Ascending aorta (tissue), 2 donors: Measurements from ENCODE around the gene IQCN. TPM values are rescaled to one million over a fixed set of nuclear protein-coding genes. Genes with fewer than 3 reads are reported as not detected.

Source experiments
- DNase-seq, 2 donors: peaks; one replicate each; pipeline ENCODE4 v3.0.0-alpha.2; 2019; ENCODE audit warnings: low spot score in 2 of 2
- H3K27ac ChIP-seq, 2 donors: fragments of 200-600 bp; sonication (generic); one replicate each; pipeline ENCODE4 v1.5.1; 2016 to 2017; ENCODE audit warnings: mild to moderate bottlenecking in 1 of 2
- H3K27me3 ChIP-seq: fragments of 200-600 bp; sonication (generic); one replicate; pipeline ENCODE4 v1.5.1; 2017
- H3K36me3 ChIP-seq, 2 donors: fragments of 200-600 bp; sonication (generic); one replicate each; pipeline ENCODE4 v1.5.1; 2016
- H3K4me1 ChIP-seq, 2 donors: fragments of 200-600 bp; sonication (generic); one replicate each; pipeline ENCODE4 v1.5.1; 2016 to 2017; ENCODE audit warnings: mild to moderate bottlenecking in 1 of 2
- H3K4me3 ChIP-seq, 2 donors: fragments of 200-600 bp; sonication (generic); one replicate each; pipeline ENCODE4 v1.5.1; 2016 to 2017; ENCODE audit warnings: mild to moderate bottlenecking in 1 of 2
- H3K9me3 ChIP-seq, 2 donors: fragments of 200-600 bp; sonication (generic); one replicate each; pipeline ENCODE4 v1.5.1; 2016
- intact Hi-C: fragments of 100-400 bp; cut with DNase I; formaldehyde crosslinking; loops from one replicate; pipeline ENCODE4 v1.15.1; 2023
- total RNA-seq: library from RNA; depleted of rRNA; stranded (reverse); fragments of >200 nt; gene quantifications from one replicate; pipeline ENCODE4 v1.1.0, GENCODE V29; 2016
- TF ChIP-seq, protein P1 (sequence below), 3 experiments: fragments of 200-600 bp in 2 of 3; fragments of 450-650 bp in 1 of 3; sonication (generic) in 2 of 3; IDR thresholded peaks; one replicate each; pipeline ENCODE4 v1.5.1; 2016 to 2019; ENCODE audit warnings: antibody characterized with exemption in 3 of 3, mild to moderate bottlenecking in 1 of 3, moderate library complexity in 1 of 3

IQCN gene
- total RNA-seq, 1 donor from 2014 or later: 51.2 TPM

DNA sequence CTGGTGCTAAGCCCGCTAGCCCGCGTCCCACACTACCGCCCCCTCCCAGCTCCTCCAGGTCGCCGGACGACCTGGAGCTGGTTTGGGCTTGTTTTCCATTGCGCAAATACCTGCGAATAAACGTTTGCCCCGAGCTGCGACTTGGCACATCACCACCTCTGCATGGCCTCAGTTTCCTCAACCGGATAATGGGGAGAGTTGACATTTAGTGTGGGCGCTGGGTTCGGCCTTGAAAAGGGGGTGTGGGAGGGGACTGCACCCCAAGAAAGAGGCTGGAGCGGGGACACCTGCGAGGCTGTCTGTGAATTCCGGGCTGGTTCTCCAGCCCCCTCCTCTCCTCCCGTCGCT is 18.2 kb upstream of the IQCN start:
- no peak for DNase-seq
- TF ChIP-seq, protein P1, sequence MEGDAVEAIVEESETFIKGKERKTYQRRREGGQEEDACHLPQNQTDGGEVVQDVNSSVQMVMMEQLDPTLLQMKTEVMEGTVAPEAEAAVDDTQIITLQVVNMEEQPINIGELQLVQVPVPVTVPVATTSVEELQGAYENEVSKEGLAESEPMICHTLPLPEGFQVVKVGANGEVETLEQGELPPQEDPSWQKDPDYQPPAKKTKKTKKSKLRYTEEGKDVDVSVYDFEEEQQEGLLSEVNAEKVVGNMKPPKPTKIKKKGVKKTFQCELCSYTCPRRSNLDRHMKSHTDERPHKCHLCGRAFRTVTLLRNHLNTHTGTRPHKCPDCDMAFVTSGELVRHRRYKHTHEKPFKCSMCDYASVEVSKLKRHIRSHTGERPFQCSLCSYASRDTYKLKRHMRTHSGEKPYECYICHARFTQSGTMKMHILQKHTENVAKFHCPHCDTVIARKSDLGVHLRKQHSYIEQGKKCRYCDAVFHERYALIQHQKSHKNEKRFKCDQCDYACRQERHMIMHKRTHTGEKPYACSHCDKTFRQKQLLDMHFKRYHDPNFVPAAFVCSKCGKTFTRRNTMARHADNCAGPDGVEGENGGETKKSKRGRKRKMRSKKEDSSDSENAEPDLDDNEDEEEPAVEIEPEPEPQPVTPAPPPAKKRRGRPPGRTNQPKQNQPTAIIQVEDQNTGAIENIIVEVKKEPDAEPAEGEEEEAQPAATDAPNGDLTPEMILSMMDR (IDR thresholded peaks at IDR 0.05): no peak
- peak overlapping the region; percentile 99 for H3K27ac ChIP-seq
- H3K36me3 ChIP-seq: no peaks in the 10 kb centered on the region
- peak overlapping the region; percentile 72 to 86 for H3K4me3 ChIP-seq
- no peaks in the 10 kb centered on the region for H3K27me3 ChIP-seq
- peaks cover 4 to 28% of the 10 kb centered on the region in 2 donors for H3K4me1 ChIP-seq
- intact Hi-C loops: loop anchor here (1.0 to 5.0 kb wide), 3 partner anchors 11 to 125 kb away; partner anchors contain the start of genes JUND and SSBP4
- H3K9me3 ChIP-seq: no peaks in the 10 kb centered on the region

- TF ChIP-seq, protein P1 (IDR thresholded peaks at IDR 0.05): no peak
- DNase-seq: peak; percentile 81 to 94
- no peaks in the 10 kb centered on the region for H3K9me3 ChIP-seq
- intact Hi-C loops: loop anchor here (1.0 to 5.0 kb wide), 3 partner anchors 11 to 125 kb away; partner anchors contain the start of genes JUND and SSBP4
- peak overlapping the region; percentile 72 to 86 for H3K4me3 ChIP-seq
- peaks cover 4 to 28% of the 10 kb centered on the region in 2 donors for H3K4me1 ChIP-seq
- H3K27me3 ChIP-seq: no peaks in the 10 kb centered on the region
- no peaks in the 10 kb centered on the region for H3K36me3 ChIP-seq
- peak overlapping the region; percentile 99 for H3K27ac ChIP-seq
These were observed 17.6 kb upstream of the IQCN start for GRCh38 chr19:18291590-18292461.

DNA sequence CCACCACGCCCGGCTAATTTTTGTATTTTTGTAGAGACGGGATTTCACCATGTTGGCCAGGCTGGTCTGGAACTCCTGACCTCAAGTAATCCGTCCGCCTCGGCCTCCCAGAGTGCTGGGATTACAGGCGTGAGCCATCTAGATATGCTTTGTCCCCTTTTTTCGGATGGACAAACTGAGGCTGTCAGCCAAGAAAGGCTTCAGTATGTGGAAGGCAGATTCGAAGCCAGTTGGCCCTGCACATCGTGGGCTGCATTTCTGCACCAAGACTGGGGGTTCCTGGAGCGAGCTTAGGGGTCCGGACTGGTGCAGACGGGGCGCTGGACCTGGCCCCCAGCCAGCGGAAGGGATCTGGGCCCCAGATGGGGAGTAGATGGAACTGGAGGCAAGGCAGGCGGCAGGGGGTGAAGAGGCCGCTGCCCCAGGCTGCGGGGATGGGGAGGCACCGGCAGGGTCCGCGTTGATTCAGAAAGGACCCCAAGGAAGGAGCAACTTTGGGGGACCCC is 16.8 kb upstream of the IQCN start:
- no peak for DNase-seq

GRCh38 chr19:18290302-18291018 is 16.2 kb upstream of the IQCN start:
- Histone ChIP-seq H3K4me3 (no peak overlapping the region), H3K27ac (peak overlapping the region; percentile 99), H3K36me3 (no peaks in the 10 kb centered on the region), H3K9me3 (no peaks in the 10 kb centered on the region), H3K27me3 (no peaks in the 10 kb centered on the region), H3K4me1 (peaks cover 4 to 28% of the 10 kb centered on the region in 2 donors)
- intact Hi-C loops: loop anchor here (5.0 kb wide), 1 partner anchor 127 kb away; the partner anchor contains the start of gene SSBP4
- DNase-seq: peak; percentile 45 to 79
- TF ChIP-seq, protein P1 (IDR thresholded peaks at IDR 0.05): no peak

More for the DNA sequence above, 16.8 kb upstream of the IQCN start:
- intact Hi-C loops: loop anchor here (5.0 kb wide), 1 partner anchor 126 kb away; the partner anchor contains the start of gene SSBP4
- Histone ChIP-seq H3K4me1 (peaks cover 4 to 28% of the 10 kb centered on the region in 2 donors), H3K27me3 (no peaks in the 10 kb centered on the region), H3K36me3 (no peaks in the 10 kb centered on the region), H3K27ac (peak overlapping the region; percentile 99), H3K9me3 (no peaks in the 10 kb centered on the region), H3K4me3 (peak overlapping the region; percentile 72 to 86)
- TF ChIP-seq, protein P1 (IDR thresholded peaks at IDR 0.05): no peak

- Histone ChIP-seq H3K9me3 (no peaks in the 10 kb centered on the region), H3K36me3 (no peaks in the 10 kb centered on the region), H3K4me1 (peaks cover 4 to 28% of the 10 kb centered on the region in 2 donors), H3K27me3 (no peaks in the 10 kb centered on the region), H3K27ac (peak overlapping the region; percentile 99), H3K4me3 (no peak overlapping the region)
- no peak for DNase-seq
- TF ChIP-seq, protein P1 (IDR thresholded peaks at IDR 0.05): no peak
- intact Hi-C loops: loop anchor here (5.0 kb wide), 1 partner anchor 128 kb away; the partner anchor contains the start of gene SSBP4
These were observed 15.4 kb upstream of the IQCN start for GRCh38 chr19:18289471-18290301.
